Measurements from ENCODE around the gene HBEGF.

HBEGF gene, protein sequence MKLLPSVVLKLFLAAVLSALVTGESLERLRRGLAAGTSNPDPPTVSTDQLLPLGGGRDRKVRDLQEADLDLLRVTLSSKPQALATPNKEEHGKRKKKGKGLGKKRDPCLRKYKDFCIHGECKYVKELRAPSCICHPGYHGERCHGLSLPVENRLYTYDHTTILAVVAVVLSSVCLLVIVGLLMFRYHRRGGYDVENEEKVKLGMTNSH

DNA sequence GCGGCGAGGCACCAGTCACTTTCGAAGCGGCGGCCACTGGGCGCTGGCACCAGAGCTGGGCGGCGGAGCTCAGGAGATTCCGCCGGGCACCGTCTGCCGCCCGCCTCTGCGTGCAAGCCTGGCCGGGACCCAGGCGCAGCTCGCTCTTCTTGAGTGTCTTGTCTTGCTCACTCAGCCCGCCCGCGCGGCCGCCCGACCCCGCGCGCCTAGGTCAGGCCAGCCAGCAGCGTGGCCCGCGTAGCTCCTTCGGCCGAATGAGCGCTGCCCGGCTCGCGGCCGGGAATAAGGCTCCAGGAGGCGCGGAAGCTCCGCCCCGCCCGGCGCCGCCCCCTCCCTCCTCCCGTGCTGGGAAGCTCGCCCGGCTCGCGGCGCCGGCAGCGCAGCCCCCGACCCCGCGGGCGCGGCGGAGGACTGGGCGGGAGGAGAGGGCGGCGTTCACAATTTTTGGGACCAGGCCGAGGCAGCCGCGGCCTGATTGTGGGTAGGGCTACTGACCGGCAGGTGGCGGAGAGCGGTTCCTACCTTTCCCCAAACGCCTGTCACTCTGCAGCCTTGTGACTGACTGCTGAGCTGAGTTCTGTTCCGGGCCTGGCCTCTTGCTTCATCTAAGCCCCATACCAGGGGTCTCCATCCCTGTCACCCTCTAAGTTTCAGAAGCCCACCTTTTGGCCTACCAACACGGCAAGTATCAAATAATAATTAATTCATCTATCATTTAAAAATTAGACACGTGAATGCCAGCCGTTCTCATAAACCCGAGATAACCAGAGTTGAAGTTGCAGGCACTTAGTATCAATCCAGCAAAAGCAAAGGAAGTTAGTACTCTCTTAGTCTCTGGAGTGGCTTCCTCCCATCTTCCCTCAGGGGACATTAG, at the start of gene HBEGF:
Gene HBEGF, minus strand, starts transcription at position 256 of the 874 bp plus-strand sequence. CDS start 275 bp downstream, outside the sequence.
- no peak for DNase-seq (ENCODE audit: low read depth in 2 of 3, low spot score in 2 of 3)

DNA sequence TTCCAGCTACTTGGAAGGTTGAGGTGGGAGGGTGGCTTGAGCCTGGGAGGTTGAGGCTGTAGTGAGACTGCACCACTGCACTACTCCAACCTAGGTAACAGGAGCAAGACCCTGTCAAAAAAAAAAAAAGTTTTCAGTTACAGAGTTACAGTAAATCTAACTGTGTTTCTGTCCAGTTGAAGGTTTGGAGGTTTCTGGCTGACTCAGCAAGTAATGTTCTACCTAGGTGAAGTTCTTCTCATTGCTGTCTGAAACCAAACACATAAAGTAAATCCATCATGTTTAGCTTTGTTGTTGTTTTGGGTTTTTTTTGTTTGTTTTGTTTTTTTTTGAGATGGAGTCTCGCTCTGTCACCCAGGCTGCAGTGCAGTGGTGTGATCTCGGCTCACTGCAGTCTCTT, 47.3 kb upstream of the HBEGF start:
- DNase-seq (ENCODE audit: low read depth in 2 of 3, low spot score in 2 of 3) = no peak

DNA sequence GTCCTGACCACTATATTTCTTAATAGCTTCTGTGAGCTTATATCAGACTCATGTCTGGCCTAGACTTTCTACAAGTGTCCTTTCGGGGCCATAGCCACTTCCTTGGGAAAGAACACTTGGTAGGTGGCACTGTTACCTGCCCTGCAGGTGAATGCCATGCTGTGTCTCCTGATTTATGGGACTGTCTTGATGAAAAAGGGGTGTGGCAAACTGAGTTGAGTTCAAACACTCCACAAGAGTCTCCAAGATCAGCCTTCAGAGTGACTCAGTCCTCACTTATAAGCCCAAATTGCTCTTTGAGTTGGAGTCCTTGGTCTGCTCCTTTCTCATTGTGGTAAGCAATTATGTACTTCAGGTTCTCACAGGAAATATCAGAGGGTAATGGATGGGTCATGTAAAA, 45.3 kb upstream of the HBEGF start:
- DNase-seq (ENCODE audit: low read depth in 2 of 3, low spot score in 2 of 3) = no peak

DNA sequence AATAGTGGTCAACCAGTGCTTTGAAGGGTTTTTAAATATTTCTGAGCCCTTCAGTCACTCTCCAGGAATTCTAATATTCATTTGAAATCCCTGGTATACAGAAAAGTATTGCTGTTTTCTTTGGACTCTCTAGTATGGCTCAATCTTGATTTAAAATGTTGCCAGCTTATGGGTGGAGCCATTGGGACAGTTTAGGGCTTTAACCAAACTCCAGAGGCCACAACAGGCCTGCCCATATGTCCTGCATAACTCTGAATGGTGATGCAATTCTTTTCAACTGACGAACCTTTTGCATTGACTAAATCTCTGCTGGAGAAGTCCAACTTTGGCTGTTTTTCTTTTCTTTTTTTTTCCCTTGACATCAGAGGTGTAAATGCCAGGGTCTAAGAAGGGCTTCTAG, 44.9 kb upstream of the HBEGF start:
- no peak for DNase-seq (ENCODE audit: low read depth in 2 of 3, low spot score in 2 of 3)

DNA sequence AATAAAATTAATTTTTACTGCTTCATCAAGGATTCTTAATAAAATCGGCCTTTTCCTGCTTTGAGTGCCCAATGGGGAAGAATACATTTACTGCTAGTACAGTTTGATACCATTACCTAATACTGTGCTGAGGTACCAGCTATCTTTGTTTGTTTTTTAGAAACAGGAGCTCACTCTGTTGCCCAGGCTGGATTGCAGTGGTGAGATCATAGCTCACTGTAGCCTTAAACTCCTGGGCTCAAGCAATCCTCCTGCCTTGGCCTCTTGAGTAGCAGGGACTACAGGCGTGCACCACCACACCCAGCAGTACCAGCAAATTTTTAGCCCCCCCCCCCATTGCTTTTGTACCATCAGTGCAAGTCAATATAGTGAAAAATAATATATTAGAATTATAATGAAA, 41.6 kb upstream of the HBEGF start:
- no peak for DNase-seq (ENCODE audit: low read depth in 2 of 3, low spot score in 2 of 3)

DNA sequence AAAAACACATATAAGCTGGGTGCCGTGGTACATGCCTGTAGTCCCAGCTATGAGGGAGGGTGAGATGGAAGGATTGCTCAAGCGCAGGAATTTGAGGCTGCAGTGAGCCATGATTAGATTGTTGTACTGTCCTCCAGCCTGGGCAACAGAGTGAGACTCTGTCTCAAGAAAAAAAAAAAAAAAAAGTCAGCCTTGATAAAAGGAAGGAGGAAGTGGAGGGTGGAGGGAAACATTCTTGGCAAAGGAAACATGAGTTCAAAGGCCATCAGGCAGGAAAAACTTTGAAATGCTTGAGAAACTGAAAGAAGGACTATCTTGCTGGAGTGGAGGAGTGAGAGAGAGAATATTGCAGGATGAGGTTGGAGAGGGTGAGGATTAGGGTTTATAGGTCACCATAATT, 36.9 kb upstream of the HBEGF start:
- DNase-seq (ENCODE audit: low read depth in 2 of 3, low spot score in 2 of 3) = no peak

DNA sequence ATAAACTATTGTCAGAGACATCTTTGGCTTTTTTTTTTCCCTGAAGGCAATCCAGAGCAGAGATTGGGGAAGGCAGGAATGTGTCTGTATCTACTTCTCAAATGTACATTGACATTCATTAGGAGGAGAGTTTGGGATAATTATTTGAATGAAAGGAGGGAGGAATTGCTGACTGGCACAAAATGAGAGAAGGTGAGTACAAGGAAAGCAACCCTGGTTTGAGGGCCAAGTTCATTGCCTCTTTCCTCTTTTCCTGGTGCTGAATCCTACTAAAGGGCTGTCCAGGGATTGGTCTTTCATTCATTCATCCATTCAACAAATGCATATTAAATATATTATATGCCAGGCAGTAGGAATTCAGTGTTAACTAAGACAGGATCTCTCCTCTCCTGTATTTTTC, 36.5 kb upstream of the HBEGF start:
- no peak for DNase-seq (ENCODE audit: low read depth in 2 of 3, low spot score in 2 of 3)

DNA sequence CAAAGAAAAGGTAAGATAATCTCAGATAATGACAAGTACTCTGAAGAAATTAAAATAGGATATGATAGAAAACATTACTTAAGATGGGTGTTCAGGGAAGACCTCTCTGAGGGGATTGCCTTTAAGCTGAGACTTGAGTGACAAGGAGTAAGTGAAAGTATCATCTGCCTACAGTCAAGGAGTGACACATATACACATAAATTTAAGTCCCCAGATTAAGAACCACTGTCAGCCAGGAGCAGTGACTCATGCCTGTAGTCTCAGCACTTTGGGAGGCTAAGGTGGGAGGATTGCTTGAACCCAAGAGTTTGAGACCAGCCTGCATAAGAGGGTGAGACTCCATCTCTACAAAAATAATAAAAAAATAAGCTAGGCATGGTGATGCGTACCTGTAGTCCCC, 35.6 kb upstream of the HBEGF start:
- no peak for DNase-seq (ENCODE audit: low read depth in 2 of 3, low spot score in 2 of 3)

DNA sequence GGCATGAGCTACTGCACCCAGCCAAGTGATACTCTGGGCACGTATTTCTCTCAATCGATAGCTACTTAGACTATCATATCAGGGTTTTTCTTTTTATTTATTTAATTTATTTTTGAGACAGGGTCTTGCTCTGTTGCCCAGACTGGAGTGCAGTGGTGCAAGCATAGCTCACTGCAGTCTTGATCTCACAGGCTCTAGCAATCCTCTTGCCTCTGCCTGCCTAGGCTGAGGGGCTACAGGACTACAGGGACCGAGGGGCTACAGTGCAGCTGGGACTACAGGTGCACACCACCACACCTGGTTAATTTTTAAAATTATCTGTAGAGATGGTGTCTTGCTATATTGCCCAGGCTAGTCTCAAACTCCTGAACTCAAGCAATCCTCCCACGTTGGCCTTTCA, 34.9 kb upstream of the HBEGF start:
- DNase-seq (ENCODE audit: low read depth in 2 of 3, low spot score in 2 of 3) = no peak

DNA sequence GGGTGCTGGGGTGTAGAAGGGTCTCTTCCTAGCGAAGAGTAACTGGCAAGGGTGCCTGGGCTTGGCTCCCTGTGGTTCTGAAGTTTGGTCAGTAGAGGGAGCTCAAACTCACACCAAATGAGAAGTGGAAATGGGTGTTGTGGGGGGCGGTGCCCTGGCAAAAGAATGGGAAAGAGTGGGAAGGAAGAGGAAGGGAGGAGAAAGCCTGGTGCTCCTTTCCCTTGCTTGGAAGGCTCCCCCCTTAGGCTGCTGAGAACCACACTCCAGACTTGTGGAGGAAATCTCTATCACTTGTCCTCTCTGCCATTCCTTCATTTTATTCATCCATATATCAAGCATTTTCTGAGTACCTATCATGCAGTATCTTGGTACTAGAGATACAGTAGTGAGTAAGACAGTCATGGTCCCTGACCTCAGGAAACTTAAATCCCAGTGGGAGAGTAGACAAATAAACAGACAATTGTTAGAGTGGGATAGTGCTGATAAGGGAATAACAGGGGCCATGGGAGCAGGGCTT, 26.6 kb upstream of the HBEGF start:
- no peak for DNase-seq (ENCODE audit: low read depth in 2 of 3, low spot score in 2 of 3)

DNA sequence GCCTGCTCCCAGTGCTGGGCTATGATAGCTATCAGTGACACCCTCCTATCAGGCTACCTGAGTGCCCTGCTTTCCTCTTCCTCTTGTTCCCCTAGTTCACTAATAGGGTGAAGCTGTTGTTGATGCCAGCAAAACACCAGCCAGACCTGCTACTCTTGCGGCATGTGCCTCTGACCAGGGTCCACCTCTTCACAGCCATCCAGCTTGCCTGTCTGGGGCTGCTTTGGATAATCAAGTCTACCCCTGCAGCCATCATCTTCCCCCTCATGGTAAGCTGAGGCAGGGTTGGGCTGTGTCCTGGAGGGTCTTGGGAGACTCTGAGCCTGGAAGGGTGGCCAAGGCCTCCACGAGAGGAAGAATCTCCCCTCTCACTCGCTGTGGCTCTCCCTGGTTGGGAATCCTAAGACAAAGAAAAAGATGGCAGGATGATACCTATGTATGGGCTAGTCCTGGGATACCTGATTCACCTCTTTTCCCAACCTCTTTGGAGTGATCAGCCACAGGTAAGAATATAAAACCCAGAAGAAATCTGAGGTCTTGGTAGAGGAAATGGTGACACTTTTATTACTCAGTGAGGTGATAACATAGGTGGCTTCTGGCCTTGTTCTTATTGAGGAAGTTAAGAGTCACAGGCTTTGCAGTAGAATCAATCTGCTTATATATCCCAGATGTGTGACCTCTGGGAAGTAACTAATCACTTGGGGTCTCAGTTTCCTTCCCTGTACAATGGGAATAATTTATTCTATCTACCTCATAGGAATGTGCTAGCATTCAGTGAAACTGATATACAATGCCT, 25.2 kb upstream of the HBEGF start:
- no peak for DNase-seq (ENCODE audit: low read depth in 2 of 3, low spot score in 2 of 3)

DNA sequence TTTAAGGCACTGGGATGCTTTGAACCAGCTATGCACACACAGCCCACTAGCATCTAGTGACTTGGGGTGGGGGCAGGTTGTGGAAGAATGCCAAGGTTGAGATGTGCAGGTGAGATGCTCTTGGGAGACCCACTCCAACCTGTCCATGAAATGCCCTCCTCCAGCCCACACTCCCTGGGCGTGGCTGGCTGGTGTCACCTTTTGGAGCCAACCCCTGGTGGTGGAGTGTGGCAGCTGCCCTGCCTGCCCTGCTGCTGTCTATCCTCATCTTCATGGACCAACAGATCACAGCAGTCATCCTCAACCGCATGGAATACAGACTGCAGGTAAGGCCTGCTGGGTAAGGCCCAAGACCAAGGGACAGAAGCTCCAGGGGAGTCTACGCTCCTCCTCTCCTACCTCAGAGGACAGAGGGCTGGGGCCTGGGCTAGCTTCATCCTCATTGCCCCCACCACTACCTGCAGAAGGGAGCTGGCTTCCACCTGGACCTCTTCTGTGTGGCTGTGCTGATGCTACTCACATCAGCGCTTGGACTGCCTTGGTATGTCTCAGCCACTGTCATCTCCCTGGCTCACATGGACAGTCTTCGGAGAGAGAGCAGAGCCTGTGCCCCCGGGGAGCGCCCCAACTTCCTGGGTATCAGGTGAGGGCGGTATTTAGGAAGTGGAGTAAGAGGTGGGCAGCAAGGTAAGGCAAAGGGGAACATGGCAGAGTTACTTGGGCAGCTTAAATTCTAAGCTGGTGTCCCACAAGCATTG, 21.0 kb upstream of the HBEGF start:
- DNase-seq (ENCODE audit: low read depth in 2 of 3, low spot score in 2 of 3) = no peak

DNA sequence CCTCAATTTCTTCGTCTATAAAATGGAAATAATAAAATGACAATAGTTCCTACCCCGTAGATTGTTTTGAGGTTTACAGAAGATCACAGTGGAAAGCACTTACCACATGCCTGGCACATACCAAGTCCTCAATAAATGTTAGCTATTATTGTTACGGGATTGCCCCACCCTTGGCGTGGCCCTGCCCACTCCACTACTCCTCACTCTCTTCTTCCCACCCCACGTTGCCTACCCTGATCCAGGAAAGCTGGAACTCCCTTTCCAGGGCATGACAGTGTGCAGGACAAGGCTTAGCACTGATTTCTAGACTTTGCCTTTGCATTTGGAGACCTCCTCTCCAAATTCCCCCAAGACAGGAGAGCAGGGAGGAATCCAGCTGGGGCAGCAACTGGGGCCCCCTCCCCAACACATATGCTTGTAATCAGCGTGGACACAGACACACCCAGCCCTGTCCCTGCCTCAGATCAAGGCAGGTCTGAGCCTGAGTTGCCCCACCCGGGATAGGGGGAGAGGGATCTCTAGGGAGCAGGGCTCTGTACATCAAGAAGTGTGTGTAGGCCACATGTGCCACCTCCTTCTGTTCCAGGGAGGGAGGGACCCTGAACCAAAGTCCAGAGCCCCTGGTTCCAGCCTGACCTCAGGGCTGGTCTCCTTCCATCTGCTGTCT, 20.3 kb upstream of the HBEGF start:
- DNase-seq (ENCODE audit: low read depth in 2 of 3, low spot score in 2 of 3) = no peak

DNA sequence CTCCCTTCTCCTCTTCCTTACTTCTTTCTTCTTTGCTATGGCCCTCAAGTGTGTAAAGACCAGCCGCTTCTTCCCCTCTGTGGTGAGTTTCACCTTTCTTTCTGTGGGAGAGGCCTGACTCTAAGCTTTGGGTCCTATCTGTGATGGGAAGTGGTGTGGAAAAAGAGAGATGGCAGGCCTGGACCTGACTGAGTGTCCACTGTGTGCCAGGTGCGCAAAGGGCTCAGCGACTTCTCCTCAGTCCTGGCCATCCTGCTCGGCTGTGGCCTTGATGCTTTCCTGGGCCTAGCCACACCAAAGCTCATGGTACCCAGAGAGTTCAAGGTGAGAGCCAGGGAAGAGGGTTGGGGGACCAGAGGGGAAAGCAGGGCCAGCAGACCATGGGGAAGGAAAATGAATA, 19.5 kb upstream of the HBEGF start:
- no peak for DNase-seq (ENCODE audit: low read depth in 2 of 3, low spot score in 2 of 3)

DNA sequence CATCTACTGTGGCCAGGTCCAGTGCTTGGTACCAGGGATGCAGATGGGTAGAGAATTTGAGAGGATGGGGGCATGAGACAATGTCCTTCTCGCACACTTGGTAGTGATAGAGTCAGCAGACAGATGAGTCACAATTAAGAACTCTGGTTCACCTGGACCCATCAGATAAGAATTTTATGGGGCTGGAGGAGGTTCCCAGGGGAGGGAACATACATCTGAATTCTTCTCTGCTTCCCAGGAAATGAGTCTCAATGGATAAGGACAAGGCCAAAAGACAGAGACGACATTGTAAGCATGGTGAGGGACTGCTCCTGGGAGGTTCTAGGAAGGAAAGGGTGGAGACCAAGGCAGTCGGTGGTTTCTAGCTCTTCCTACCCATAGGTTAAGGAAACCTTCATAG, 18.9 kb upstream of the HBEGF start:
- no peak for DNase-seq (ENCODE audit: low read depth in 2 of 3, low spot score in 2 of 3)

DNA sequence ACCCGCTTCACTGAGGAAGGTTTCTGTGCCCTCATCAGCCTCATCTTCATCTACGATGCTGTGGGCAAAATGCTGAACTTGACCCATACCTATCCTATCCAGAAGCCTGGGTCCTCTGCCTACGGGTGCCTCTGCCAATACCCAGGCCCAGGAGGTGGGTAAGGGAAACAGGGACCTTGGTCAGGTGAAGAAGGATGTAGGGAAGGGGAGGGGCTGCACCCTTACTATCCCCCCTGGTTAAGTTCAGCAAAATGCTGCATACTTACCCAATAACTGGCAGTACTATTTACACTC, 18.0 kb upstream of the HBEGF start:
- DNase-seq (ENCODE audit: low read depth in 2 of 3, low spot score in 2 of 3) = no peak

DNA sequence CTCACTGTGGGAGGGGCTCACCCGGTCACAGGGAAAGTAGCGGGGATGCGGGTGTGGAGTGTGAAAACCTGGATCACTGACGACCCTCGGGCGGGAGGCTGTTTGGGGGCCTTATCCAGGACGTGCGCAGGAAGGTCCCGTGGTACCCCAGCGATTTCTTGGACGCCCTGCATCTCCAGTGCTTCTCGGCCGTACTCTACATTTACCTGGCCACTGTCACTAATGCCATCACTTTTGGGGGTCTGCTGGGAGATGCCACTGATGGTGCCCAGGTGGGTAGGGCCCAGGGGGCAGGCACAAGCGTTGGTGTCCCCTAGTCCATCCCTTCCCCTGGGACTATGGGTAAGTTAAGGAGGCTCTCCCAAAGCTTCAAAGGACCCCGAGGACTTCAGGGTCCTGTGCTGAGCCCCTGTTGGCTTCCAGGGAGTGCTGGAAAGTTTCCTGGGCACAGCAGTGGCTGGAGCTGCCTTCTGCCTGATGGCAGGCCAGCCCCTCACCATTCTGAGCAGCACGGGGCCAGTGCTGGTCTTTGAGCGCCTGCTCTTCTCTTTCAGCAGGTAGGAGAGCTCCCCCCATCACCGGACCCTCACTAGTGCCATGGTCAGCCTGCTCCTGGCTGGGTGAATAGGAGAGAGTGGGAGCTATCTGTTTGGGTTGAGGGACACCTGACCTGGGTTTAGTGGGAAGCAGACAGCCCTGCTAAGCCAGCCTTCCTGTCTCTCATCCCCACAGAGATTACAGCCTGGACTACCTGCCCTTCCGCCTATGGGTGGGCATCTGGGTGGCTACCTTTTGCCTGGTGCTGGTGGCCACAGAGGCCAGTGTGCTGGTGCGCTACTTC, 17.4 kb upstream of the HBEGF start:
- no peak for DNase-seq (ENCODE audit: low read depth in 2 of 3, low spot score in 2 of 3)

DNA sequence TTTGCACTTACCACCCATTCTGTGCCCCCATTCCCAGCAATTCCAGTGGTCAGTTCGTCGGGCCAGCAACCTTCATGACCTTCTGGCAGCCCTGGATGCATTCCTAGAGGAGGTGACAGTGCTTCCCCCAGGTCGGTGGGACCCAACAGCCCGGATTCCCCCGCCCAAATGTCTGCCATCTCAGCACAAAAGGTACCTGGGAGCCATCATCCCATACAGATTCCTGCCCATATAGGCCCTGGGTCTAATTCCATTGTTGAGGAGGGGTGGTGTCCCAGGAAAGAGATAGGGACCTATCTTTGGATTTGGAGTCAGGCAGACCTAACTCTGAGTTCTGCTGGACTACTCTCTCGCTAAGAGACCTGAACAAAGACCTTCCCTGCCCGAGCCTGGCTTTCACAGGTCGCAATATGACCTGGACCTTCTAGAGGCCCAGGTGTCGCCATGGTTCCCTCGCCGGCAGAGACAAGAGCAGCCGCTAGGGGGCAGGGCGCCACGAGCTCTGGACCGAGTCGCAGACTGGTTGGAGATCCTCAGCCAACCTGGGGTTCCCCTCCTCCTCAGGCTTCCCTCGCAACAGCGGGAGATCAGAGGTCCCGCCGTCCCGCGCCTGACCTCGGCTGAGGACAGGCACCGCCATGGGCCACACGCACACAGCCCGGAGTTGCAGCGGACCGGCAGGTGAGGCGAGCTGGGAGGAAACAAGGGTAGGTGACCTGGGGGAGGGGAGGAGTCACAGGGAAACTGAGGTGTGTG, 16.6 kb upstream of the HBEGF start:
- DNase-seq (ENCODE audit: low read depth in 2 of 3, low spot score in 2 of 3) = peak; percentile 53 to 88 (median 83)

DNA sequence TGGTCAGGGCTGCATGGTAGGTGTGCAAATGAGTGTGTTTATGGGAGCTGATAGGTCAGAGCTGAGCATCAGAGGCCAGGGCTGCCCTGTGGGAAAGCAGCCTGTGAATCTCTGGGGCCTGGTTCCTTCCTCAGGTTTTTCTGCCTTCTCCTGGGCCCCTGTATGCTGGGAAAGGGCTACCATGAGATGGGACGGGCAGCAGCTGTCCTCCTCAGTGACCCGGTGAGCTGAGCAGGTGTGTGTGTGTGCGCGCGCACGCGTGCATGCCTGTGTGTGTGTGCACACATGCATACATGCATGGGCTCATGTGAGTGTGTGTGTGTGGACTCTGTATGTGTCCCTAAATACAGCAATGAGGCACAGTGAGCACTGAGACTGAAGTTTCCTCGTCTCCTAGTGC, 15.9 kb upstream of the HBEGF start:
- DNase-seq (ENCODE audit: low read depth in 2 of 3, low spot score in 2 of 3) = no peak
